HG02884 (cell line): Measurements from ENCODE around the gene SOX6.
"Not testable (repeated sequence)": the region's sequence is repeated elsewhere in the genome, so short reads cannot be mapped to it uniquely, and the experiment has no call there.

Experiments used
- ATAC-seq: cut with Tn5 transposase; IDR thresholded peaks from one replicate; pipeline ENCODE4 v1.9.1; 2021; ENCODE audit warnings: mild to moderate bottlenecking, moderate library complexity; ENCODE audit not compliant: unreplicated experiment

Gene SOX6

DNA sequence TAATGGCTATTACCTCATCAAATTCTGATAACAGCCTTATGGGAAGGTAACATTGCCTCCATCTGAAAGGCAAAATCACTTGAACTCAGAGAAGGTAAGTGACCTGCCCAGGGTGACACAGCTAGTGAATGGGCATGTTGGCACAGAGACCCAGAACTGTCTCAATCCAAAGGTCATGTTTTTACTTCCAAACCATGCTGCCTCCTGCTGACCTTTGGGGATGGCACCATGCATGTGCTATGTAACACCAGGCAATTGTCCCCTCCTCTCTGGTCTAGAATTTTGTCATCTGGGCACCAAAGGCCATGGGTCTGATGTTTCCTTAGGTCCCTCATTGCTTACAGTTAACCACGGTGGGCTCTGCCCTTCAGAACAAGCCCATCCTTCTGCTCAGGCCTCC is 417.4 kb downstream of the SOX6 start:
- ATAC-seq = no peak

DNA sequence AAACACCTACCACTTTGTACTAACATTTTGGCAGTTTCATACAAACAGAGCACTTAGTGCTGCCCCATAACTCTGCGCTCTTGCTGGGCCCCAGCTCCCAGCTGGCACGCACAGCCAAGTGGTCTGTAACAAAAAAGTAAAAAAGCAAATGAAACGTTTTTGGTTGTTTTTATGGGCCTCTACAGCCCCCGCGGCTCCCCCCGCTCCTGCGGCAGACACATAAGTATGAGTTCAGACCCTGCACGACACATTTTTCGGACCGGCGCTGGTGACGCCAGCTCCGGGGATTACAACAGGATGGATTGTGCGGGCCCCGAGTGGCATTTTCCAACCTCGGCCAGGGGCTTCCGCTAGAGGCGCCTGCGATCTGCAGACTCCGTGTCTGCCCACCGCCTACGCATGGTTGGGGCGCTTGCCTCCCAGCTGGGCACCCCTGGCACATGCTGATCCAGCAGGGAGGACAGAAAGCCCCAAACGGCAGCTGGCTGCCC is 418.2 kb downstream of the SOX6 start:
- ATAC-seq = no peak

DNA sequence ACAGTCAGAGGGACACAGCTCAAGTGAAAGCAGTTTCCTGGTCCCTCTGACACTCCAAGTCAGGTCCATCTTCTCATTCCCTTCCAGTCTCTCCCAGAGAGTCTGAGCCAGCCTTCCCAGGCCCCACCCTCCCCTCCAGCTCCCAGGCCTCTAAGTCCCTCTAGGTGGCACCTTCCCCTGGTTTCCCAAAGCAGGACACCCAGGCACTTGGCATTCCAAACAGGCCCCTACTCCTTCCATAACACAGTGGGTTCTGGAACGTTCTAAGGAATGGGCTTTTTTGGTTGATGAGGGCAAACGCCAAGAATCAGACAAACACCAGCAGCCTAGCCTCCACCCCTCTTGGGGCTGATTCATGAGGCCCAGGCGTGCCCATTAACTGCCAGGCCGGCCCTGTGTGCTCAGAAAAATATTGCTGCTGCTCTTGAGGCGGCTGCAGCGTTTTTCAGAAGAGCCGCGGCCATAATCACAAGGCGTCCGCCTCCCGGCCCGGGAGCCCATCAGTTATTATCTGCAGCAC is 418.7 kb downstream of the SOX6 start:
- no peak for ATAC-seq

DNA sequence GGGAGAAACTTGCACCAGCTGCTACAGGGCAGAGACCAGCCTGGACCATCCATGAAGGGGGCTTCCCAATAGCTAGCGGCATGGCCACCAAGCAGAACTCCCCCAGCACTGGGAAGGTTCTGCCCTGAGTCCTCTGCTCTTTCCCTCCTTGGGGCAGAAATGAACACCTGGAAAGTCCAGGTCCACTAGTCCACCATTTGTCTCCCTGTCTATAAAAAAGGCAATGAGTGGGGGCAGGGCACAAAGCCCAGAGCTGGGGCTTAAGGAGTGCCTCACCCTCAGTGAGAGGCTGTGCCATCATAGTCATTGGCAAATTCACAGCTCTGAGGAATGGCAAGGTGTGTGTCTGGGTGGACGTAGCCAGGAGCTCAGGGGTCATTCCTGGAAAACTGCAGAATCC is 420.3 kb downstream of the SOX6 start:
- ATAC-seq = no peak

DNA sequence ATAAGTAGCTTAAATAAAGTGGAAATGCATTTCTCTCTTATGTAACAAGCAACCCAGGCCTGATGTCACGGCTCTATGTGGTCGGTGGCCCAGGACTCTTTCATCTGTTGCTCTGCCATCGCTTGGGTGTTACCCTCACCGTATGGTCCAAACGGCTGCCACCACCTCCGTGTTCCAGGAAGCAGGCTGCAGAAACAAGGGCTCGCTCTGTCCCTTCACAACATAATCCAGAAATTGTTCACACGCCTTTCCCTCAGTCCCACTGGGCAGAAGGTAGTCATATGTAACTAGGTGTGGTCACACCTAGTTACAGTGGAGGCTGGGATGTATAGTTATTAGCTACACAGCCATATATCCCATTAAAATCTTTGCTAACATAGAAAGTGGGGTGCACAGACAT is 421.0 kb downstream of the SOX6 start:
- ATAC-seq = no peak

DNA sequence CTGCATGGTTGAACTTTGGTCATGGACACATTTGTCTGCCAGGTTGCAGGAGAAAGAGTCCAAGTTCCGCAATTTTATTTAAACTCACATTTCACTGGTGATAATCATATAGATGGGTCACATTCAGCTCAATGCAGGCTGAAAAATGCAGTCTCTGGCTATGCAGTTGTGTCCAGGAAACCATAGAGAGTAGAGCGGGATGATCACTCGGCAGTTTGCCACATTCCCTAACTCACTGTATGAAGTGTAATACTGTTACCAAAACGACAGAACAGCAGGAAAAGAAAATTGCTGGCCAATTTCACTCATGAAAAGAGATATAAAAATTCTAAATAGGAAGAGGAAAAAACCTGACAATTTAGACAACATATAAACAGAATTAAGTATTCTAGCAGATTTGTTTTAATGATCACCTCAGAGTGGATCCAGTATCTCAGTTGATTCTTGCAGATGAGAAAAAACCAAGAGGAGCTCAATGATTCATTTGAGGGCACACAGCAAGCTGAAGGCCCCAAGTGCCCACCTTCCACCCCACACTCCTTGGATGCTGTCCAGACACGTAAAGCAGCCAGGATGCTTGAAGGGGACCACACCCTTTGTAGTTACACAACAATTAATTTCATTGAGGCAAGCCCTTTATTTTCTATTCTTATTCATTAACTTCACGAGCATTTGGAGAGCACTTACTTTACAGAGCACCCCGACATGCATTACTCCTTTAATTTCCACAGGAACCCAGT is 422.3 kb downstream of the SOX6 start:
- no peak for ATAC-seq

DNA sequence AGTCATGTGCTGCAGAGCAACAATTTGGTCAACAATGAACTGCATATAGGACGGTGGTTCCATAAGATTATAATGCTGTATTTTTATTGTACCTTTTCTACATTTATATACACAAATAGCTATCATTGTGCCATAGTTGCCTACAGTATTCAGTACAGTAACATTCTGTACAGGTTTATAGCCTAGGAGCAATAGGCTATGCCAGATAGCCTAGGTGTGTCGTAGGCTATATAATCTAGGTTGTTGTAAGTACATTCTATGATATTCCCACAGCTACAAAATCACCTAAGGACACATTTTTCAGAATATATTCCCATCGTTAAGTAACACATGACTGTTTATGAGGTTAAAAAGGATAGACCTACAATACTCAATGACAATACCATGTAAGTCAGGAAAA is 423.9 kb downstream of the SOX6 start:
- no peak for ATAC-seq

DNA sequence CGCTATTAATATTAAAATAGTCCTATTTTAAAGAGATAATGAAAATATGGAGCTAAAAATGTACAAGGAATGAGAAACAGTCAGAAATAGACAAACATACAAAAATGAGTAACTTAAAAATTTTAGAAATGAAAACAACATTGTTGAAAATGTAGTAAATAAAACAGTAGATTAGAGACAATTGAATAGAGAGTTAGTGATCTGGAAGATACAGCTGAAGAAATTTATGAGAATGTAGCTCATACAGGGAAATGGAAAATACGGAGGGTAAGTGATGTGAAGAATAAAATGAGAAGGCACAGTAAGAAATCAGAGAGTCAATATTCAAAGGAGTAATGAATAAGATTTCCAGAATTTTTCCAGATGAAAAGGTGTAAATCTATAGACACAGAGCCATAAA is 424.8 kb downstream of the SOX6 start:
- no peak for ATAC-seq

DNA sequence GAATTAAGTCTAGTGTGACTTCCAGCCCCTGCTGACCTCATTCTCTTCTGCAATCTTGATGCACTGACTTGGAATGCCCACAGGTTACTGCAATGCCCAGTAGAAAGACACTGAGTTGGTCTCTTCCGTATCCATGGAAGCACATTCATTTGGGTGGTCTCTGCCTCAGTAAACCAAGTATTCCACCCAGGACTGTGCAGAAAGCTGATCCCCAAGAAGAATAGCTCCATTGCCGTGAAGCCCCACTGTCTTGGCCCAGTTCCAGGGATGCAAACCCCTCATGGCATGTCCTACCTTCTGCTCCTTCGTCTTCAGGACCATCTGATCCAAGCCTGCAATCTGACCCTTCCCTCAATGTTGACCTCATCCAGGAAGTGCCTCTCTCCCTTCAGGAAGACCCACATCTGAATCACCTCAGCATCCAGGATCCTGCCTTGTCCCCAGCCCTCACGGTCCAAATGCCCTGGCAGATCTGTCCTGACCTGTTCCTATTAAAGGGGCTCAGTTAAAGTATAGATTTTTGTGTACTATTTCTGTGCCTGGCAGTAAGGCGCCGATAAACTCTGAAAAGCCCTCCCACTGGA is 425.8 kb downstream of the SOX6 start:
- ATAC-seq = no peak

DNA sequence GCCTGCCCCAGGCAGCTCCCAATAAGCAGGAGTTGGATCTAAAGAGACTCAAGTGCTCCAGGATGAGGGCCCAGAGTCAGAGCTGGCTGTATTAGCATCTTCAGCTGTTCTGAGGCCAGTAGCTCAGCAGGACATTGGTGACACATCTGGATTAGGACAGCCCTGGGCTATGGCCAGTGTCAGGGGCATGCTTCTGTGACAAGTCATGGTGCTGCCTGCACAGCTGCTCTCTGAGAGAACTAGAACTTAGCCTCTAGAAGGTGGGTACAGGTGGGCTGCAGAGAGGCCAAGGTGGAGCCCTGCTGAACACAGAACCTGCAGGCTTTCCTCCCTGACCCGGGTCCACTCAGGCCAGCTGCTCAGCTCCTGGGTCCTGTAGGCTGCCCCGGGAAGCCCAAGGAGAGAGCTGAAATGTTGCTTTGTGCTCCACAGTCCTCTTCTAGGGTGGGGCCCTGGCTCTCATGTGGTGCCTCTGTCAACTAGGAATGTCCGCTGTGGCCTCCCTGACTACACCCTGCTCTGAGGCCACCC is 426.9 kb downstream of the SOX6 start:
- no peak for ATAC-seq

DNA sequence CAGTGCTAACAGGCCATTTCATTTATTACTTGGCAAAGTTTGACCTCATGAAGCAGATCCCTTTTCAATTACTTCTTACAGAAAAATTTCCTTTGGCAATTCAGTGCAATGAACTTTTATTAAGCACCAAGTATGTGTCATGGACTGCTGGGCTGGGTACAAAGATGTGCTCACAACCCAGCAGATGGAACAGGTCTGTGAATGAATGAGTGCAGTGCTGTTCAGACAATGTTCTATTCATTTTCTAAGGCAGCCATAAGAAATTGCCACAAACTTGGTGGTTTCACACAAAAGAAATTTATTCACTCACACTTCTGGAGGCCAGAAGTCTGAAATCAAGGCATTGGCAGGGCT is 428.5 kb downstream of the SOX6 start:
- ATAC-seq = no peak

DNA sequence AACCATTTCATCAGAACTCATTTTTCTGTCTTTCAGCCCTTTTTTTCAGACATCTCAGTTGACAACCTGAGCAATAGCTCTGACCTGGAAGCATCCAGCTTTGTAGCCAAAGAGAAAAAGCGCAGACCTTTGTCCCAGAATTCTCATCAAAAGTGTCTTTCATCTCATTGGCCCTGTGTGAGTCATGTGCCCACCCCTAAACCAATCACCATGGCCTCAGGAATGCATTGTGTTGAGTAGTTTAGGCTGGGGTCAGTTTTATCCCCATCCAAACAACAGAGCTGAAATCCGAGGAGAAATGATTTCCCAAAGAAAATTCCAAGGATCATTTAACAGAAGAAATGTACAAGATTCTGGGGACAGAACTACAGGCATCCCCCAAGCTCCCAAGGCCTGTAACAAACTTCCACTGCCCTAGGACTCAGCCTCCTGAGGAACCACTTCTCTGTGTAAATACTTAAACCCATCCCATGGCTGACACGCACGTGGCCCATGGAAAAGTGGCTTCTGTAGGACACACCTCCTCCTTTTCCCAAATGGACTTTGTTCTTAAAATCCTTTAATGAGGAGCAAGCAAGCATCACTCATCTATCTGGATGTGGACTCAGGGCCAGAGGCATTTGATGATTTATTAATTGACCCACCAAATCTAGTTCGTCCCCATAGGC is 429.0 kb downstream of the SOX6 start:
- ATAC-seq = no peak

DNA sequence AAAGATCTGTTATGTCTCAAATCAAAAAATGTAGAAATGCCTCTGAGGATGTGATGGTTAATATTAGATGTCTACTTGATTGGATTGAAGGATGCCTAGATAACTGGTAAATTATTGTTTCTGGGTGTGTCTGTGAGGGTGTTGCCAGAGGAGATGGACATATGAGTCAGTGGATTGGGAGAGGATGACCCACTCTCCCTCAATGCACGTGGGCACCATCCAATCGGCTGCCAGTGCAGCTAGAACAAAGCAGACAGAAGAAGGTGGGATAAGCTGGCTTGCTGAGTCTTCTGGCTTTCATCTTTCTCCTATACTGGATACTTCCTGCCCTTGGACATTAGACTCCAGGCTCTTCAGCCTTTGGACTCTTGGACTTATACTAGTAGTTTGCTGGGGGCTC is 430.3 kb downstream of the SOX6 start:
- ATAC-seq = no peak

DNA sequence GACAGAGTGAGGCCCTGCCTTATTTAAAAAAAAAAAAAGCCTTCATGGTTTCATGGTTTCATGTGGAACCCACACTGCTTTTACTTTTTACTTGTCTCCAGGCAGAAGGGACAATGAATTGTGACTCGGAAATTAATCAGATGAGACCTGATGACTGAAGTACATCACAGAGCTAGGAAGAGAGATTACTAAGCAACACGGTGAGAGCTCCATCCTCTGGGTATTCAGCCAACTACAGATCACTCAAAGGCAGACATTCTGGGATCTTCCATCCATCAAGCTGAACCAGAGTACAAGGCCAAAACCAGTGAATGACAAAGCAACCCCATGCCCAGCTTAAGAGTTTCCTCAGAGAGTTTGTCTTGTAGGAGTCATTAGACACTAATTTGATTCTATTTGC is 433.2 kb downstream of the SOX6 start:
- no peak for ATAC-seq

DNA sequence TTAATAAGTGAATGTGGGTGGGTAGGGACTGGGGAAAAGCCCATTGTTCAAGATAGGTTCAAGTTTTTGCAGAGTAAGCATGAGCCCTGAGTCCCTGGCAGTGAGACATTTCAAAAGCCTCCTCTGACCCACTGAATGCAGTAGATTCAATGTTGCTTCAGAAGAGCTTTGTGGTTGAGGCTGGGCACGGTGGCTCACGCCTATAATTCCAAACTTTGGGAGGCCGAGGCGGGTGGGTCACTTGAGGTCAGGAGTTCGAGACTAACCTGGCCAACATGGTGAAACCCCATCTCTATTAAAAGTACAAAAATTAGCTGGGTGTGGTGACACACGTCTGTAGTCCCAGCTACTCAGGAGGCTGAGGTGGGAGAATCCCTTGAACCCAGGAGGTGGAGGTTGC is 433.6 kb downstream of the SOX6 start:
- not testable (repeated sequence) for ATAC-seq

DNA sequence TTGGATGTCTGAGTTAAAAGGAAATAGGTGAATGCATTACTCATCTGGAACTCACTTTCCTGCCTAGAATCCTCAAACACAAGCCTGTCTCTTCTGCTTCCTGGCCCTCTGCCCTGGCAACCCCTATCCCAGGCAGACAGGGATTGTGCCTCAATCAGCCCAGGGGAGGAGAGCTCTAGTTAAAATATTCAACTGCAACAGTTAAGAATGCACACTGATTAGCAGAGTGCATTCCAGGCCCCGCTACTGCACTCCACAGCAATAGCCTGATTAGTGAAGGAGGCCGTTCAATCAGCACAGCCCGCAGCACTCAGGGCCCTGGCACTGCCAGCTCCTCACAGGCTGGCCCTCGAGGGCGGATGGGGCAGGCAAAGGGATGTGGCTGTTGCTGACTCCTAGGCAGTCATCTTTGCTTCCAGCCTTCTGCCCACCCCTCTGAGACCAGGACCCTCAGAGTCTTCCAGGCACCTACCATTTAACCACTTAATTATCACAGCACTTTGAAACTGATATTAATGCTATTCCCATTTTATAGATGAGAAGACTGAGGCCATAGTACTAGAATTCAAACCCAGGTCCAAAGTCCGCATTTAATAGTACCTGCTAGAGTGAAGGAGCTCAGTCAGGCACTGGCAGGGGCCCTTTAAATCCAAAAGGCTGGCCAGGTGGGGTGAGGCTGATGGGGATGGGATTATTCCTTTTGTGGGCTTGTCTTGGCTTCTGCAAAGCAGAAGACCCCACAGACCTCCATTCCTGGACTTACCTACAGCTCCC is 435.3 kb downstream of the SOX6 start:
- no peak for ATAC-seq

DNA sequence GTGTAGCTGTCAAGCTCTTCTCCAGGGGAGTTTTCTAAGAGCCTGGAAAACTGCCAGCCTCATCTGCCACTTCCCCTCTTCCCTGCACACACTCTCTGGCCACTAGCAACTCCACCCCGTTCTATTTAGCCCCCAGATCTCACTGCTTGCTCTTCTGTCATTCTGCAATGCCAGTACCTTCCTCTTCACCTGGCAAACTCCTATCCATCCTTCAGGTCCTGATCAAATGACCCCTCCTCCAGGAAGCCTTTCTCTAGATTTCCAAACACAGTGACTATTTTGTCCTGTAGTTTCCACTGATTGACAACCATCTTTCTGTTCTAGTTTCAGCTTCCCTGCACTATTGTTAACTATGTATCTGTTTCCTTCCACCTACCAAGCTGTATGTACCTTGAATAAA is 437.7 kb downstream of the SOX6 start:
- no peak for ATAC-seq

DNA sequence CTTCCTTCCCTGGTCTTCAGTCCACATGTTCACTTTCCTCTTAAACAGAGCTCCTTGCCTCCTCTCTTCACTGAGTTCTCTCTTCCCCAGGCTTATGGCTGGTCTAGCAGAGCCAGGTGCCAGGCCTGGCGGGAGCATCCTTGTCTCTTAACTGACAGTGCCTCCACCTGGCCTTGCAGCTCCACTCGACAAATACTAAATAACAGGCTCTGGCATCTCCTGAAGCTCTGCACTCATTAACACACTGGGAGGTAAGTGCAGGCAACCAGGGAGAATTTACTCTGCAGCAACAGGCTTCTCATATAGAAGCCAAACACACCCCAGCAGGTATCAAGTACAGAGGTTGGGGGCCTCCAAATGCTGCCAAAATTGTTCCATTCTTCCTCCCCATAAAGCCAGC is 438.1 kb downstream of the SOX6 start:
- ATAC-seq = no peak
